ENCODE measurements around the gene DNER.

The DNER gene

DNA sequence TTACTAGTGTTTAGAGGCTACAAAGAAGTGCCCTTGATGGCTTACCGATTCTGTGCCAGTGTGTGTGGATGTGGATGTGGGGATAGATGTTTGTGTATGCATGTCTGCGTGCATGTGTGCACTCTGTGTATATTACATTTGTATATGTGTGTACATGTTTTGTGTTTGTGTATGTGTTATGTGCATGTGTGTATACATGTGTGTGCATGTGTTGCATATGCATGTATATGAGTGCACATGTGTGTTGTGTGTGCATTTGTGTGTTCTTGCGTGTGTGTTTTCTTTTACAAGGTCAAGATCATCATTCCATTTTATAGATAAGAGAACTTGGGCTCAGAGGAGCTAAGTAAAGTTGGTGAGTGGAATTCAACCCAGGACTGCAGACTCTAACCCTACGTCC is 226.1 kb downstream of the DNER start:
- DNase-seq (ENCODE audit: low read depth): no peak

DNA sequence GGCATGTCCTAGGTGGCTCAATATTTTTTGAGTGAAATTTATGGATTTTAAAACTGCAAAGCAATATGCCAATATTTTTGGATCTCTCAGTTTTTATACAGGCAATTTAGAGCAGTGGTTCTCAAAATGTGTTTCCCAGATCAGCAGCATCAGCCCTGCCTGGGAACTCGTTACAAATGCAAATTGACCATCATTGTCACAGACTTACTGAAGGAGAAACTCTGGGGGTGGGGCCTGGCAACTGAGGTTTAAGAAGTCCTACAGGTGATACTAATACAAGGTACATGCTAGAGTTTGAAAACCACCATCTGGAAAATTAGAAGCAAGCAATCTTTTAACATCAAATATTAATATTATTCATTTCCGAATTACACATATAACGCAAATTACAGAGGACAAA is 227.7 kb downstream of the DNER start:
- DNase-seq (ENCODE audit: low read depth): no peak

DNA sequence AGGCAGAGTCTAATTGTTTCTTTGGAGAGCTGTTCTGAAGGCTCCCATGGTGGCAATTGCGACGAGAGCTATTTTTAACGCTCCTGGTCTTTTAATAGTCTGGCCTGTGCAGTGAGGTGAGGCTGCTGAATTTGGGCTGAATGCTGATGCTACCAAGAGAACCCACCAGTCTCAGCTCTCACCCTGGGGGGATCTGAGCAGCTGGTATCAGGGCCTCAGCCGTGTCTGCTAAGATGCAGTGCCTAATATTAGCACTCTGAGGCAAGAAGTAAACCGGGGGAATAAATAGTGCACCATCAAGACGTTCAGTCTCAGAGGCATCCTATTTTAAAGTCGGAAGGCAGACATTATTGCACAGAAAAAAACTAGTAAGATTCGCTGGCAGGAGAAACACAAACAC is 228.5 kb downstream of the DNER start:
- no peak for DNase-seq (ENCODE audit: low read depth)

DNA sequence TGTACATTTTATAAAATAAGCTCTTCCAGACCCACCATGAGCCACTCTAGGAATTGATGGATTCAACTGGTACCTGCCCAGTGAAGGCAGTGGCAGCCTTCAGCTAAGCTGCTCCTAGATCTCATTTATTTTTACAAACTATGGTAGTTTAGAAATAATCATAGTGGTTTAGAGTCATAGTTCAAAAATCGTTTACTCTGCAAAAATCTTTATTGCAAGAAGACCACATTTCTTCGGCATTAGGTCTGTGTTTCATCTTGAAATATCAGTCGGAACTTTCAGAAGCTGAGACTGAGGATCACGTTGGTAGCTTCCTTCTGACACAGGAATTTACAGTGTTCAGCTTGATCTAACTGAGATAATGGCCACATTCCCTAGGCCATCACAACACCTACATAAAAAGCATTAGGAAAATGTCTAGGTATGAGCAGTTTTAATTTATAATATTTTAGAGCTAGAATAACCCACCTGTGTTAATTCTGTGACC is 237.0 kb downstream of the DNER start:
- DNase-seq (ENCODE audit: low read depth): no peak

DNA sequence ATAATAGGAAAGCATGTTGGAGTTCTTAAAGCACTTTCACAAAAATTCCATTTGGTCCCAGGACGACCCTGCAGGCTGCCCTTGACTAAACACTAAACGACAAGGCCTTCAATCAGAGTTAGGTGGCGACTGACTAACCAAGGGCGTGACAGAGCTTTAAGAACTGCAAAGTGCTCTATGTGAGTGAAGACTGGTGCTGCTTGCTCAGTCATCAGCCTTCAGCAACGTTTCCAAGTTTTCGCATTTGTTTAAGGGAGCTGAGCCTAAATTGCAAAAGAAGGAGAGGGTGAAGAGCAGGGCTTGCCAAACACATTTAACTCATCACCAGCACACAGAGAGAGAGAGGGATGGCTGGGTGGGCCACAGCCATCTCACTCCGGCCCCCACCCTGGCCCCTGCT is 238.6 kb downstream of the DNER start:
- no peak for DNase-seq (ENCODE audit: low read depth)

DNA sequence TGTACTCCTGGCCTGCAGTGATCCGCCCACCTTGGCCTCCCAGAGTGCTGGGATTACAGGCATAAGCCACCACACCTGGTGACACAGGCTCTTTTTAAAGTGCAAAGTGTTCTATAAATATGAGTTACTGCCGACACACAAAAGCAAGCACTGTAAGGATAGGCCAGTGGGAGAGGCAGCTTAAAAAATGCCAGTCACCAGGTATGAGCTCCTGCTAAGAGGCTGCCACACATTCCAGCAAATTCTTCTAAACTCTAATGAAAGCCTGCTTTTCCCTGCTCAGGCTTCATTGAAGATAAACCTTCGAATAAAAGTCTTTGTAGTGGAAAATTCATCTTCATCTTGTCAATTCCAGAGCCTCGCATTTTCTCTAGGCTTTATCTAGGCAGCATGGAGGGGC is 240.2 kb downstream of the DNER start:
- DNase-seq (ENCODE audit: low read depth): no peak

DNA sequence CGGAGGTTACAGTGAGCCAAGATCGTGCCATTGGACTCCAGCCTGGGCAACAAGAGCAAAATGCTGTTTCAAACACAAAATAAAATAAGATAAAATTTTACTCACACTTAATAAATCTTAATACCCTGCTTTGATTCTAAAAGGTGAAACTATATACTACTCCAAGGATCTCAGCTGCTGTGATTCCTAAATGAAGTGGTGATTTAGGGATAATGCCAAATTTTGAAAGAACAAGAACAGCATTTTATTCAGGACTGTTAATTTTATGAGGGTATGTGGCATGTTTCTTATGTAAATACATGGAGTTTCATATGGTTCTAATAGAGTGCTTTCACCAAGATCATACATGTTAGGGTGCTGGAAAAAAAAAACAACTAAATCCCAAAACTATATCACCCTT is 243.6 kb downstream of the DNER start:
- DNase-seq (ENCODE audit: low read depth): no peak

DNA sequence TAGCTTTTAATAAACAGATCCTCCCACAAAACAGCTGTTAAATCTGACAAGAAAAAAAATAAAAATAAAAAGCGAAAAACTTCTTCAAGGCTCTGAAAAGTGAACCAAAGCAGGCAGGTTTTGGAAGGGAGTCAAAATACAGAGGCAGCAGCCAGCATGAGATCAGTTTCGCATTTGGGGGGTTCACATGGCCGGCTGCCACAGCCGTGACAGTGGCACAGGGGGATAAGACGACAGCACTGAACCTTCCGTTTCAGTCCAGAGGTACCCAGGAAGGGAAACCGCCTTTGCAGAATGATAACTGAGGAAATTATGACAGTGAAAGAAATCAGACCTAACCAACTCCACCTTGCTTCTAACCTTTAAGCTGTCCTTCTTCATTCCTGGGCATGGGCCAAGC is 246.6 kb downstream of the DNER start:
- DNase-seq (ENCODE audit: low read depth): no peak

DNA sequence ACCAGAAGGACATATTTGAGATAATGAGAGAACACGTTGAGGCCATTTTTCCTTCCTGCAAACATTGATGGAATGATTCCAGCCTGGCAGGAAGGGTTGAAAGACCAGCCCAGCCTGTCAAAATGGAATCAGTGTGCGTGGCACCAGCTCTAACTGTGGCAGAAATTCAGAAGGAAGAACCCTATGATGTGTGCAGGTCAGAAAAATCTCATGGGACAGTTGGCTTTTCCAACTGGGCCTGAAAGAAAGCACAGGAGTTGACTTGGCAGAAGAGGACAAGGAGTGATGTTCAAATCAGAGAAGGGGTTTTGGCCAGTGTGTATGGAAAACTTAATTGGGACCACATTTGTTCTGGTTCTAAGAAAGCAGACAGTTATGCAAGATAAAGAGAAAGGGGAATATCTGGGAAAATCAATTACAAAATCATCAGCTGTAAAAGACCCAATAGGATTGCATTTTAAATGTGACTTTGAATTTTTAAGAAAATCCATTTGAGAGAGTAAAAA is 250.5 kb downstream of the DNER start:
- no peak for DNase-seq (ENCODE audit: low read depth)

DNA sequence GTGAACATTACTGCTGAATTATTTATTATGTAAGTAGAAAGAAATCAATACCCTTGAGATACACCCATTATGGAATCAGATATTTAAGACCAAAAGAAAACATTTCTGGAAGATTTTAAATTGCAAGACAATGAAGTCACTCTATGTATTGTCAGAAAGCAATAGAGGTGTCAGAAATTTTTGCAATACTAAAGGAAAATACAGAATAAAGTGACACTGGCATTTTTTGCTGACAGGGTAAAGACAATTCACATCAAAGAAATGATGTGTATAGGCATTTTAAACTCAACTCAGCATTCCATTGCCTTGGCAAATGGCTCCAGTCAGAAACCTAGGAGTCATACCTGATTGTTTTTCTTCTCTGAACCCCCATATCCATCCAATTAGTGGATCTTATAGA is 252.2 kb downstream of the DNER start:
- DNase-seq (ENCODE audit: low read depth): no peak

DNA sequence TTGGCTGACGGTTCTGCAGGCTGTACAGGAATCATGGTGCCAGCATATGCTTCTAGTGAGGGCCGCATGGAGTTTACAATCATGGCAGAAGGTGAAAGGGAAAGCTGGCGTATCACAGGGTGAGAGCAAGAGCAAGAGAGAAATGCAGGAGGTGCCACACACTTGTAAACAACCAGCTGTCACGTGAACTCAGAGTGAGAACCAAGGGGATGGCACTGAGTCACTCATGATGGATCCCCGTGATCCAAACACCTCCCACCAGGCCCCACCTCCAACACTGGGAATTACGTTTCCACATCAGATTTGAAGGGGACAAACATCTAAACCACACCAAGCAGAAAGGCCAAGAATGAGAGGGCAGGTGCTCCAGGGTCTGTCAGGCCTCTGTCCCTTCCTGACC is 258.3 kb downstream of the DNER start:
- DNase-seq (ENCODE audit: low read depth): peak; percentile 36

DNA sequence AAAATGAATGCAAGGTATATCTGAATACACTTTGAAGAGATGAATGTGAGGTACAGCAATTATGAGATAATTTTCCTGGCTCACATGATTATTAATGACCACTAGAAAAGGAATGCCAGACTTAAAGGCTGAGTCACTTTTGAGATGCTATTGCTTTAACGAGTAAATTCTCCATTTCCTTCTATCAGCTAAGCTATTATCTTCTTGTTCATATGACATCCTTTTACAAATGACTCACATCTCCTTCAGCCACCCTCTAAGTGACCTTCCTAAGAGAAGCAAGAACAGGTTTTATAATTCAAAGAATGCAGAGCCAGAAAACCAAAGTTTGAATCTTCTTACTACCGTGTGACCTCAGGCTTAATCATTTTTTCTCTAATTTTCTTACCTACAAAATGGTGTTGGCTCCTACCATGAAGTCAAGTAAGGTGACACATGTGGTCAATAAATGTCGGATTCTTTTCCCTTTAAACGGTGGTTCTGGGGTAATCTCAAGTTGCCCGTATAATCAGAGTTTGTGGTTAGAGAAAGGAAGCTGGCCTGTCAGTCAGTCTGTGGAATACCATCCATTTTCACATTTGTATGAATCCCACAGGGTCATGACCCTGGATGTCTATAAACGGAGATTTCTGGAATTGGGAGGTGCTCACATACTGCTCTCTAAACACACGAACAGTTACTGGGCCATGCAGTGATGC is 259.3 kb downstream of the DNER start:
- DNase-seq (ENCODE audit: low read depth): peak; percentile 98

DNA sequence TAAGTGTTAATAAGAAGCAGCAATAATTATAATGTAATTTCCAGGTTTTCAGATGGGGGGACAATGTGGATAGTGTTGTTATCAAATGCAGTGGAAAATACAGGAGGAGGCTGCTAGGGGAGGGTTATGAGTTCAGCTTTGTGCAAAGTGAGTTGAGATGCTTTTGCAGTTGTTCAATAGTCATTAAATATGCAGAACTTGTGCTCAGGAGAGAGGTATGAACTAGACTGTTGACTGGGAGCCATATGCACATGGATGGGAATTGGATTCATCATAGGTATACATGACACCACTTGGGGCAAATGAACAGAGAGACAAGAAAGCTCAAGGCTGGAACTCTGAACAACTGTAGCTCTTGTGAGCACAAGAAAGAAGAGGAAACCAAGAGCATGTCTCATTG is 261.1 kb downstream of the DNER start:
- DNase-seq (ENCODE audit: low read depth): no peak

DNA sequence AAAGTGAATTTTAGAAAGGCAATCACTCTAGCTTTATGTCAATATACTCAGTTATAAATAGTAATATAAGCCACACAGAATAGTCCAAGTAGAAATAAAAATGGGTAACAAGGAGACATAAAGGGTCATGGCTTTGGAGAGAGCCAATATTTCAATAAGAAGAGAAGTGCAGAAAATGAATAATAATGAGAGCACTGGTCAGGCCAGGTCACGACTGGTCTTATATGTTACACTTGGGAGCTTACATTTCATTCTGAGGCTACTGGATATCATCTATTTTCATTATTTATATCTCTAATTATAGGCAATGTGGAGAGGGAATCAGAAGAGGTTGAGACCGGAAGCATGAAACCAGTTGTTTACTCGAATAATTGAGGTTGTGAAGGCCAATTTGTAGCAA is 262.5 kb downstream of the DNER start:
- DNase-seq (ENCODE audit: low read depth): no peak

DNA sequence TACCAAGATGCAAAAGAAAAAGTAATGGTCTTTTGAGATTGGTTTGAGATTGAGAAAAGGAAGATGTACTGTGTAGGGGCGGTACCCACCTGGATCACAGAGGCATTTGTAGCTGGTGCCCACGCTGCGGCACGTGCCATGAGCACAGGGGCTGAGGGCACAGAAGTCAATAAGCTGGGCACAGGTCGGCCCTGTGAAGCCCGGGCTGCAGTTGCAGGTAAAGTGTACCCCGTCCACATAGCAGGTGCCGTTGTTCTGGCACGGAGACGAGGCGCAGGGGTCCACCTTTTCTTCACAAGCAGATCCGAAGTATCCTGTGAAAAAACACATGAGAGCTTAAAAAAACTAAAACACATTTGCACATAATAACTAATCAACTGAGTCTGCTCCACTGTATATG is 267.1 kb downstream of the DNER start:
- DNase-seq (ENCODE audit: low read depth): no peak

DNA sequence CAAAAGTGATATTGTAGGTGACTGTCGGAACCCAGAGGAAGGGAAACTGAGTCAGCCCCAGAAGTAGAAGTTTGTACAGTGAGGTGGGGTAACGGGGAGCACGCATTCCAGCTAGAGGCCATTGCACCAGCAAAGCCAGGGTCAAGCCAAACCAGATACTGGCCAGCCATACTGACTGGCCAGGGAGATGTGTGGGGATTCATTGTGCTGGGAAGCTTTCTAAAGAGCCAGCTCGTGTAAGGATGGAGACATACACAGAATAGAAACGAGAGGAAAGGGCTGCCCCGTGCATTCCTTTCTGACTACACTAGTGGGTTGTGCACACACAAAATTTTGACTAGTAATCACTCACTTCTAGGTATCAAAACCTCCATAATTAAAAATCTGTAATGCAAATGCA is 268.0 kb downstream of the DNER start:
- DNase-seq (ENCODE audit: low read depth): no peak

DNA sequence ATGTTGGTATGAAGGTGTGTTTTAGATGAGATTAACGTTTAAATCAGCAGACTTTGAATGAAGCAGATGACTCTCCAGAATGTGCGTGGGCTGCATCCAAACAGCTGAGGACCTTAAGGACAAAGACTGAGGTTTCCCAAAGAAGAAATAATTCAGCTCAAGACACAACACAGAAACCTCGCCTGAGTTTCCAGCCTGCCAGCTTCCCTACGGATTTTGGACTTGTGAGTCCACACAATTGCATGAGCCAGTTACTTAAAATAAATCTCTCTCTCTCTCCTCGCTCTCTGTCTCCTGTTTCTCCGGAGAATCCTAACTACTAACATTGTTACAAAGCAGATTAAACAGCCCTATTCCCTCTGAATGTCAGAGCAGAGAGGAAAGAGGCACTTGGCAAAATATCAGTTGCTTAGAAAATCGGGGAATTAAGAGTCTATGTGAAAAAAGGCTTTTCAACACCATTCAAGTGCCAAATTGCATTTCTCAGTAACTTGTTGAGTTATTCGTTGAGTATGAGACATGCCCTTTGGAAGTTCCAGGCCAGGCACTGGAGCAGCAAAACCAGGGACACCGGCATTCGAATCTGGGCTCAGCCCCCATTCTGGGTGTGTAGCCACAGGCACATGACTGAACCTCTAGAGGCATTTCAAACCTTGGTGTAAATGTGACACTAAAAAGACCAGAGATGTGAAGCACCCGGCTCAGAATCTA is 268.7 kb downstream of the DNER start:
- DNase-seq (ENCODE audit: low read depth): peak; percentile 36

DNA sequence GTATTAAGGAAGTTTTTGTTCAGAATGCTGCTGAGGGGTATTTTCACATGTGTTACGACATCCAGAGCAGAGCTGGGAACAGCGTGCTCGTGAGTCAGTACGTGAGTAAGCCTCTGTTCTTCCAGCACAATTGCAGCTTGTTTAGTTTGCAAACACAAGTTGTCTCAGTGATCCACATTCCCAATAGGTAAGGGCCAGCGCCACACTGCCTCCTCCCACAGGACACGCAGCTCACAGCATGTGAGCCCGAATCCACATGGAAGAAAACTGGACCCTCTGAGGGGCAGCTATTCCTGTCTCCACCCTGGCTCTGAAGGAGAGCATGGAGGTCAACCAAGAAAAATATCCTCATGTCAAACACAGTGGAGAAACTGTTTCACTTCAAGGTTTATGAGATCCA is 269.3 kb downstream of the DNER start:
- DNase-seq (ENCODE audit: low read depth): peak; percentile 98

DNA sequence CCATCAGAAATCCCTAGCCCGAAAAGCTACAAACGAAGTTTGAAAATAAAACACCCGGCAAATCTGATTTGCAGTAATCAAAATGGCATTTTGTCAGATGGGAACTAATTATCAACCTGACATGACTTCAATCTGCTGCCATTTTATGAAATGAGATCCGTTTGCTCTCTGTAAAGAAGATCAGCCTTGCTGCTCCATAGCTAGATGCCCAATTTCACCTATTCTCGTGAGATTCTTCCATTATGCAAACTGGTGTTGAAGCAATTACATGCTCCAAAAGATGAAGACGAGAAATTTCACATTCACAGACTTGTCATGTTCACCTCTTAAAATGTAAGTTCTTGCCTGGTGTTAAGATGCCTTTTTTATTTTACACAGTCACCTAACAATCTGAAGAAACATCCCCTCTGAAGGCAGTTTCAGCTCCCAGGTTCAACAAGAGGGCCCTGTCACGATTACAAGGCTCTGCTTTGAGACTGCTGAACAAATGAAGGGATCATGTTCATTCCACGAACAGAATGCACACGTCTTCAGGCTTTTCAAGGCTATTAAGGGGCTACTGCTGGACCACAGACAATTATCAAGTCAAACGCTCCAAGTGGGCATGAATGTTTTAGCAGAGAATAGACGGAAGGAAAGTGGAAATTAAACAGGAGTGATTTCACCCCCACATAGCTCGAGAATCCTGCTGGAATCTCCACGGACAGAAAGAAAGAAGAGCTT is 270.6 kb downstream of the DNER start:
- no peak for DNase-seq (ENCODE audit: low read depth)

DNA sequence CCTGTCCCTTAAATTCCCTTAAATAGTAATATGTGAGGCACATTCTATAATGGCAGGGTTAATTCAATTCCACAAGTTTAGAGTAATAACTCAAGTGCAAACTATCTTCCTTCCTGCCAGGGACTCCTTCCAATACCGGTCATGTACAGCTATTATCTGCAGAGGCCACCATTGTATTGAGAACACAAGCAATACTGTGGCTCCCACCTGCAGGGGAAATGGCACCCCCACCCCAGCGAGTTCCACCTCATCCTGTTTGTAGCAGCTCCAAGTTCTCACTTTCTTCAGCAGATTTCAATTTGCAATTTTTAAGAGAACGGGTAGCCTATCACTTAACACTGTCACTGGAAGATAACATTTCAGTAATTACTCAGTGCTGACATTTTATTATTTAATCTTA is 271.2 kb downstream of the DNER start:
- DNase-seq (ENCODE audit: low read depth): no peak

DNA sequence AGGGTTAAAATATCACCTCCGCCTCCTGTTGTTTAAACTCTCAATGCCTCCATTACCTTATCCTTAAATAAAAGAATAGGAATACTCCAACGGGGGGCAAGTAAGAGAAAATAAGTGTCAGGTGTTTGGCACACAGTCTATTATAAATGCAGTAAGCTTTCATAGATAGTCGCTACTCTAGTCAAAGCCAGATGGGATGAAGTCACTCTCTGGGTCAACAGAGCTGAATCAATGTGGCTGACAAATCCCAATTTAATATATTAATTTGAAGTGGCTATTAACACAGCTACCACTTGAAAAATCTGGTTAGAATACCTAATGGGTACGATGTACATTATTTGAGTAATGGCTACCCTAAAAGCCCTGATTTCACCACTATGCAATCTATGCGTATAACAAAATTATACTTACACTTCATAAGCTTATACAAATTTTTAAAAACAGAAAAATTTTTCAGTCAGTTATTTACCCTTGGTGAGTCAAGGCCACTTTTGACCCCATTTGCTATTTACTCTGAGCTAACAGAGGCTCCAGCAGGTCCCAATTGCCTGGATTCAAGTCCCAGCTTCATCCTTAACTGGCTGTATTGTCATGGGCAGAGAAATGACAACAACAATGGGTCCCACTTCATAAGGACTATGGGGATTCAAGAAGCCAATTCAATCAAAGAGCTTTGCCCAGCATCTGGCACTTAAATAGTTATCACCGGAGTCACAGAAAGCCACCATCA is 275.8 kb downstream of the DNER start:
- DNase-seq (ENCODE audit: low read depth): no peak

DNA sequence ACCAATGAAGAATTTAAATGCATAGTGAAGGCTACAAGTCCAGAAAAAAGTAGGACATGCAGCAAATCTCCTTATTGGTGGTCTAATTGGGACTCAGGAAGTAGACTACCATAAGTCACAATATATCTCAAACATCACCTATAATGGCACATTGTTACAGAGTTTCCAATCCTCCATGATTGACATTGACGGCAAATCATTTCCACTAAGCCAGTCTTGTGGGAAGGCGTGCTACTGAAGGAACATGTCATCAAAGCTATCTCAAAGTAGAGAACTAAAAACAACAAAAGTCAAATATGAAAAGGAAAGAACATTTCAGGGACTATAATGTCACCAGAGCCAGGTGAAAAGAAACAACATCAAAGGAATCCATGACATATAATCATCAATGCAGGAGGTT is 276.9 kb downstream of the DNER start:
- DNase-seq (ENCODE audit: low read depth): no peak
